GM12878 (cell line): ENCODE data around the gene IGF1R.

Source experiments
- BRCA1 ChIP-seq: IDR thresholded peaks from 2 replicates; pipeline ENCODE4 v1.6.1; 2011; ENCODE audit warnings: low read depth, low read length, improper control_type of control experiment
- CEBPB ChIP-seq, 2 experiments: fragments of 150-350 bp in 1 of 2; IDR thresholded peaks; 2 replicates each; pipeline ENCODE4 v1.6.1; 2012 to 2014; ENCODE audit warnings: low read depth in 2 of 2, low read length in 2 of 2, borderline replicate concordance in 1 of 2, inconsistent platforms in 1 of 2
- CTCF ChIP-seq, 3 experiments: IDR thresholded peaks in 2 of 3; conservative IDR thresholded peaks in 1 of 3; 2 replicates each; pipeline ENCODE4 v1.5.1; 2011; ENCODE audit warnings: low read depth in 3 of 3, low read length in 3 of 3, mild to moderate bottlenecking in 3 of 3, control low read depth in 2 of 3, moderate library complexity in 2 of 3, inconsistent platforms in 1 of 3, mixed read lengths in 1 of 3; ENCODE audit not compliant: control insufficient read depth in 2 of 3, insufficient read depth in 1 of 3; ENCODE audit errors: extremely low read depth in 1 of 3
- HDAC2 ChIP-seq: fragments of 200-600 bp; sonication (generic); IDR thresholded peaks from 2 replicates; pipeline ENCODE4 v1.6.1; 2017
- PBX3 ChIP-seq: IDR thresholded peaks from 2 replicates; pipeline ENCODE4 v1.6.1; 2011; ENCODE audit warnings: mild to moderate bottlenecking, low read depth, low read length, moderate library complexity; ENCODE audit not compliant: insufficient replicate concordance
- POLR2A ChIP-seq: IDR thresholded peaks from 2 replicates; pipeline ENCODE4 v1.6.1; 2011; ENCODE audit warnings: low read depth, mild to moderate bottlenecking, low read length
- POLR2AphosphoS5 ChIP-seq: IDR thresholded peaks from 2 replicates; pipeline ENCODE4 v1.6.1; 2011; ENCODE audit warnings: mild to moderate bottlenecking, low read length, inconsistent platforms
- SMAD1 ChIP-seq: fragments of 450-650 bp; IDR thresholded peaks from 2 replicates; pipeline ENCODE4 v1.6.1; 2018; ENCODE audit warnings: mild to moderate bottlenecking, low read depth; ENCODE audit not compliant: partially characterized antibody
- SMC3 ChIP-seq: IDR thresholded peaks from 2 replicates; pipeline ENCODE4 v1.6.1; 2011; ENCODE audit warnings: low read length, improper control_type of control experiment, borderline replicate concordance
- ZNF274 ChIP-seq: IDR thresholded peaks from one replicate; pipeline ENCODE4 v1.8.0; 2011; ENCODE audit not compliant: insufficient read length, insufficient read depth

- TF ChIP-seq POLR2A (no peak), HDAC2 (no peak), POLR2AphosphoS5 (no peak), BRCA1 (no peak), CTCF (IDR thresholded peaks at IDR 0.05 in 2 of 3, conservative IDR thresholded peaks at IDR 0.05 in 1 of 3; ENCODE audit: control insufficient read depth in 2 of 3, extremely low read depth in 1 of 3, insufficient read depth in 1 of 3, low read depth in 3 of 3, low read length in 3 of 3) (no peak), PBX3 (no peak), CEBPB (IDR thresholded peaks at IDR 0.05; ENCODE audit: borderline replicate concordance in 1 of 2, low read depth in 2 of 2, low read length in 2 of 2) (no peak), SMC3 (no peak), SMAD1 (no peak), ZNF274 (no peak)
Observed at GRCh38 chr15:98826658-98827057, 178.3 kb downstream of the IGF1R start.
